Keratinocyte (primary cell): ENCODE data around the gene ULK4. TPM values are rescaled to one million over a fixed set of nuclear protein-coding genes. Genes with fewer than 3 reads are reported as not detected.

Experiments
- DNase-seq: peaks from one replicate; pipeline ENCODE4 v3.0.0-alpha.2; 2011; ENCODE audit warnings: low read depth, missing footprints, low spot score
- FAIRE-seq: peaks from 2 replicates; lab custom pipeline; 2011; peaks lifted over from hg19 to GRCh38; lab: Jason Lieb, UNC
- H2AFZ ChIP-seq: 2 replicates; pipeline ENCODE4 v1.6.0; 2012; ENCODE audit warnings: low read length, control low read depth, inconsistent platforms; ENCODE audit not compliant: control insufficient read depth
- H3K27ac ChIP-seq: 2 replicates; pipeline ENCODE4 v1.5.1; 2011; ENCODE audit warnings: low read length; ENCODE audit not compliant: control insufficient read depth, insufficient read depth
- H3K27me3 ChIP-seq: 3 replicates; pipeline ENCODE4 v1.6.0; 2011; ENCODE audit warnings: low read length; ENCODE audit not compliant: control insufficient read depth, insufficient read depth; ENCODE audit errors: extremely low read depth
- H3K36me3 ChIP-seq, 2 experiments: 2 replicates in 1 of 2; 3 replicates in 1 of 2; pipeline ENCODE4 v1.5.1; 2011; ENCODE audit warnings: low read length in 2 of 2, mild to moderate bottlenecking in 1 of 2; ENCODE audit not compliant: control insufficient read depth in 2 of 2, insufficient read depth in 2 of 2; ENCODE audit errors: extremely low read depth in 1 of 2
- H3K4me1 ChIP-seq: 3 replicates; pipeline ENCODE4 v1.5.1; 2011; ENCODE audit warnings: low read length; ENCODE audit not compliant: control insufficient read depth, insufficient read depth; ENCODE audit errors: extremely low read depth
- H3K4me2 ChIP-seq: 3 replicates; pipeline ENCODE4 v1.6.0; 2011; ENCODE audit warnings: low read depth, low read length; ENCODE audit not compliant: control insufficient read depth, insufficient read depth; ENCODE audit errors: extremely low read depth
- H3K4me3 ChIP-seq, 3 experiments: fragments of 200-600 bp in 1 of 3; sonication (generic) in 1 of 3; 2 replicates in 2 of 3; 3 replicates in 1 of 3; pipeline ENCODE4 v1.5.1; 2011 to 2016; ENCODE audit warnings: low read length in 3 of 3, mild to moderate bottlenecking in 3 of 3, control low read depth in 2 of 3, inconsistent platforms in 1 of 3, low read depth in 1 of 3, mixed read lengths in 1 of 3, mixed run types in 1 of 3, moderate library complexity in 1 of 3; ENCODE audit not compliant: control insufficient read depth in 2 of 3, insufficient read depth in 2 of 3; ENCODE audit errors: extremely low read depth in 1 of 3
- H3K79me2 ChIP-seq: 2 replicates; pipeline ENCODE4 v1.6.0; 2012; ENCODE audit warnings: low read length; ENCODE audit not compliant: control insufficient read depth, insufficient read depth
- H3K9ac ChIP-seq: 3 replicates; pipeline ENCODE4 v1.6.0; 2011; ENCODE audit warnings: low read length; ENCODE audit not compliant: control insufficient read depth, insufficient read depth; ENCODE audit errors: extremely low read depth
- H3K9me1 ChIP-seq: 3 replicates; pipeline ENCODE4 v1.6.0; 2011; ENCODE audit warnings: low read length; ENCODE audit not compliant: control insufficient read depth, insufficient read depth; ENCODE audit errors: extremely low read depth
- H3K9me3 ChIP-seq: 2 replicates; pipeline ENCODE4 v1.5.1; 2012; ENCODE audit warnings: low read depth, low read length; ENCODE audit not compliant: control insufficient read depth
- H4K20me1 ChIP-seq: 3 replicates; pipeline ENCODE4 v1.6.0; 2011; ENCODE audit warnings: low read length; ENCODE audit not compliant: control insufficient read depth, insufficient read depth; ENCODE audit errors: extremely low read depth
- CTCF ChIP-seq, 3 experiments: IDR thresholded peaks in 1 of 3; conservative IDR thresholded peaks in 1 of 3; optimal IDR thresholded peaks in 1 of 3; 2 replicates in 2 of 3; 3 replicates in 1 of 3; pipeline versions ENCODE3 to v1.5.1; 2011; ENCODE audit warnings: low read length in 3 of 3, mild to moderate bottlenecking in 3 of 3, moderate library complexity in 2 of 3, control low read depth in 1 of 3, inconsistent platforms in 1 of 3; ENCODE audit not compliant: insufficient read depth in 2 of 3; ENCODE audit errors: extremely low read depth in 1 of 3
- EZH2 ChIP-seq: IDR thresholded peaks from one replicate; pipeline ENCODE4 v1.6.1; 2012; ENCODE audit warnings: inconsistent platforms, mild to moderate bottlenecking, low read length, moderate library complexity
- dilution Hi-C: fragments of 300-500 bp; cut with MboI; formaldehyde crosslinking; loops from one replicate; pipeline ENCODE4 v1.7.0; 2020; ENCODE audit warnings: low sequenced_read_pairs; ENCODE audit not compliant: extremely low pct_ligation_motif_present
- polyA plus RNA-seq, 5 experiments: library from polyadenylated mRNA; depleted of rRNA in 3 of 5; stranded (reverse) in 3 of 5; stranded (forward) in 1 of 5; unstranded in 1 of 5; fragments of >200 nt; gene quantifications; 1 replicate in 1 of 5; 2 replicates in 3 of 5; 3 replicates in 1 of 5; pipeline versions ENCODE4 v1.2.1 to v1.2.3, GENCODE V29; 2011 to 2012; ENCODE audit warnings: missing spikeins in 2 of 5, low read depth in 1 of 5, low replicate concordance in 1 of 5

The ULK4 gene
- polyA plus RNA-seq, 1 donor (not counting 4 experiments of a cell fraction or from before 2014, with no cell fraction given), result 6.1 TPM

GRCh38 chr3:41693799-41694198 lies 268.1 kb downstream of the ULK4 start:
- H2AFZ ChIP-seq, result no peak overlapping the region
- no peaks in the 10 kb centered on the region for H3K79me2 ChIP-seq
- no peak overlapping the region for H3K4me3 ChIP-seq
- H3K9me1 ChIP-seq, result no peaks in the 10 kb centered on the region
- no peak overlapping the region for H3K4me2 ChIP-seq
- DNase-seq (no peak), FAIRE-seq (no peak)
- no peaks in the 10 kb centered on the region for H3K9me3 ChIP-seq
- H3K9ac ChIP-seq, result no peak overlapping the region
- H4K20me1 ChIP-seq, result no peaks in the 10 kb centered on the region
- dilution Hi-C loops, result no loop called here
- no peaks in the 10 kb centered on the region for H3K4me1 ChIP-seq
- no peaks in the 10 kb centered on the region for H3K36me3 ChIP-seq
- H3K27ac ChIP-seq, result no peak overlapping the region
- no peaks in the 10 kb centered on the region for H3K27me3 ChIP-seq
- TF ChIP-seq CTCF (optimal IDR thresholded peaks at IDR 0.05 in 1 of 3, IDR thresholded peaks at IDR 0.05 in 1 of 3, conservative IDR thresholded peaks at IDR 0.05 in 1 of 3; ENCODE audit: extremely low read depth in 1 of 3, insufficient read depth in 2 of 3, low read length in 3 of 3) (no peak), EZH2 (no peak)

GRCh38 chr3:41690766-41691563 lies 270.9 kb downstream of the ULK4 start:
- no peak overlapping the region for H3K9ac ChIP-seq
- no peak for DNase-seq
- no peak overlapping the region for H3K4me2 ChIP-seq
- no peak for FAIRE-seq
- H3K9me1 ChIP-seq, result no peaks in the 10 kb centered on the region
- H3K9me3 ChIP-seq, result no peaks in the 10 kb centered on the region
- no peaks in the 10 kb centered on the region for H3K79me2 ChIP-seq
- no peaks in the 10 kb centered on the region for H3K4me1 ChIP-seq
- no peak overlapping the region for H3K27ac ChIP-seq
- dilution Hi-C loops, result no loop called here
- H2AFZ ChIP-seq, result no peak overlapping the region
- H3K36me3 ChIP-seq, result no peaks in the 10 kb centered on the region
- TF ChIP-seq EZH2 (no peak), CTCF (optimal IDR thresholded peaks at IDR 0.05 in 1 of 3, IDR thresholded peaks at IDR 0.05 in 1 of 3, conservative IDR thresholded peaks at IDR 0.05 in 1 of 3; ENCODE audit: extremely low read depth in 1 of 3, insufficient read depth in 2 of 3, low read length in 3 of 3) (no peak)
- no peaks in the 10 kb centered on the region for H4K20me1 ChIP-seq
- H3K4me3 ChIP-seq, result no peak overlapping the region
- no peaks in the 10 kb centered on the region for H3K27me3 ChIP-seq
